ENCODE results near the gene MBIP. TPM values are rescaled to one million over a fixed set of nuclear protein-coding genes. Genes with fewer than 3 reads are reported as not detected.

The MBIP gene
- total and polyA plus RNA-seq, 11 donors: 4.8 to 17.1 (median 9.1) TPM

DNA sequence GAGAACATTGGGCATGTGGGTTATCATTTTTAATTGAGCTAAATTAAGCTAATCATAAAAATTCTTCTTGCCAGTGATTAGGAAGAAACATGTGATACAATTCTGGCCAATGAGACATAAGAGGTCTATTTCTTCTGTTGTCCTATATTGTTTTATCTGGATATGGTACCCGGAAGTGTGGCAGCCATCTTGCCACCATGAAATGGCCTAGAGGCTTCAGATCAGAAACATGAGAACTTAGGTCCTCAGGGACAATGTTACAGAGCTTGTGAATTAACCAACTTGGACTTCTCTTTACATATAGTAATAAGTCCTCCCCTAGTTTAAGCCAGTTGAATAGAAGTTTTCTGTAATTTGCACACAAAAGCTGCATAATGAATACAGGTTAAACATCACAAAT is 30.5 kb downstream of the MBIP start:
- no peak for DNase-seq
- no peak for ATAC-seq
- Histone ChIP-seq H3K4me1 (no peaks in the 10 kb centered on the region), H3K9me3 (no peaks in the 10 kb centered on the region), H3K4me3 (no peak overlapping the region), H3K36me3 (no peaks in the 10 kb centered on the region), H3K27me3 (no peaks in the 10 kb centered on the region), H3K27ac (no peak overlapping the region)
- intact Hi-C loops (cut with DNase I): no loop called here
- 85 to 100% (median 92%) methylated on average over 1 of the region's 1 CpG for WGBS, 4 donors
- TF ChIP-seq, protein P1, sequence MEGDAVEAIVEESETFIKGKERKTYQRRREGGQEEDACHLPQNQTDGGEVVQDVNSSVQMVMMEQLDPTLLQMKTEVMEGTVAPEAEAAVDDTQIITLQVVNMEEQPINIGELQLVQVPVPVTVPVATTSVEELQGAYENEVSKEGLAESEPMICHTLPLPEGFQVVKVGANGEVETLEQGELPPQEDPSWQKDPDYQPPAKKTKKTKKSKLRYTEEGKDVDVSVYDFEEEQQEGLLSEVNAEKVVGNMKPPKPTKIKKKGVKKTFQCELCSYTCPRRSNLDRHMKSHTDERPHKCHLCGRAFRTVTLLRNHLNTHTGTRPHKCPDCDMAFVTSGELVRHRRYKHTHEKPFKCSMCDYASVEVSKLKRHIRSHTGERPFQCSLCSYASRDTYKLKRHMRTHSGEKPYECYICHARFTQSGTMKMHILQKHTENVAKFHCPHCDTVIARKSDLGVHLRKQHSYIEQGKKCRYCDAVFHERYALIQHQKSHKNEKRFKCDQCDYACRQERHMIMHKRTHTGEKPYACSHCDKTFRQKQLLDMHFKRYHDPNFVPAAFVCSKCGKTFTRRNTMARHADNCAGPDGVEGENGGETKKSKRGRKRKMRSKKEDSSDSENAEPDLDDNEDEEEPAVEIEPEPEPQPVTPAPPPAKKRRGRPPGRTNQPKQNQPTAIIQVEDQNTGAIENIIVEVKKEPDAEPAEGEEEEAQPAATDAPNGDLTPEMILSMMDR (IDR thresholded peaks at IDR 0.05): no peak
- TF ChIP-seq POLR2A (IDR thresholded peaks at IDR 0.05): no peak

DNA sequence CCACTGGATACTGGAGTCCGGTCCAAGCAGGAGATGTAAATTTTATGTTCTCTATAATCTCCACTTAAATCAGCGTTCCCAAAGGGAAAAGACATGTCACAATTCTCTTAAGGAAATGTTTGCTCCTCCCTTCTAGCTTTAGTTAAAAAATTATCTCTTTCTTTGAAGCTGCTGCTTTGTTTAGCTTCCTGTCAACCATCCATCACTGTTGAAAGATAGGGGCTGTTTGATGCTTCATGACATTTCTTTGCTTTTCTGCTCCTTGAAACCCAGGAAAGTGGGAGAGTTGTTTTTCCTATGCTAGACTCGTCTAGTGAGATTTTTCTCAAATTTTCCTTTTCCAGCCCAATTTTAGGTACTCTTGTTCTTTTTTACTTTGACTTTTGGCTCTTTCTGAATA is 31.9 kb downstream of the MBIP start:
- no peaks in the 10 kb centered on the region for H3K4me1 ChIP-seq
- no peak for DNase-seq
- TF ChIP-seq POLR2A (IDR thresholded peaks at IDR 0.05): no peak
- TF ChIP-seq, protein P1 (IDR thresholded peaks at IDR 0.05): no peak

DNA sequence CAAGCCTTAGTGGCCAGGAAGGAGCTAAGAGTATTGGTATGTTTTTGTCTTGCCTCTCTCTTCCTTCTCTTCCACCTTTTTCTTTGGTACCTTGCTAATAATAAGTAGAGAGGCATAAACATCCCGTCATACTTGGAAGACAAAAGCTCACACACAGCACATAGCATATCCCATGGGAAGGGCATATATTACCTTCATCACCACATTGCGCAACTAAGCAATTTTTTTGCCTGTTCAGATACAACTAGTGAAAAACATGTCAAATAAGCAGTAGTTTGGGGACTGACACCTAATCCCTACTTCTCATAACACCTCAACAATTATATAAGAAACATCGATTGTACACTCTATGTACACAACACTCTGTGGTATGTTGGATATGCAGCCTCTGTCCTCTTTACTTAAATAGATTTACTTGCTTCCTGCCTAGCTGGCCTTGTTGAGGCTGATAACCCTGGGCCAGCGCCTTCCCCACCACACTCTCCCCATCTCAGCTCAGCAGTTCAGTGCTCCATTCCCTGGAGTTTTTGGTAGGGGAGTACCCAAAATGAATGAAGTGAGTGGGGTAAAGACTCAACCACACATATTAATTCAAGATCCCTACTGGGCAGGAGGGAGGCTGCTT is 35.4 kb downstream of the MBIP start:
- 73 to 82% (median 77%) methylated on average over 4 of the region's 4 CpGs for WGBS, 4 donors
- no peak overlapping the region for H3K27ac ChIP-seq
- ATAC-seq (no peak), DNase-seq (no peak)
- no peaks in the 10 kb centered on the region for H3K9me3 ChIP-seq
- TF ChIP-seq, protein P1 (IDR thresholded peaks at IDR 0.05): no peak
- TF ChIP-seq POLR2A (IDR thresholded peaks at IDR 0.05): no peak
- intact Hi-C loops (cut with DNase I): no loop called here
- H3K27me3 ChIP-seq: peaks cover 0 to 24% (median 0%) of the 10 kb centered on the region in 9 donors
- H3K4me1 ChIP-seq: no peaks in the 10 kb centered on the region
- no peak overlapping the region for H3K4me3 ChIP-seq
- H3K36me3 ChIP-seq: no peaks in the 10 kb centered on the region

More for the DNA sequence above, 31.9 kb downstream of the MBIP start:
- no peaks in the 10 kb centered on the region for H3K9me3 ChIP-seq
- no peaks in the 10 kb centered on the region for H3K27me3 ChIP-seq
- WGBS, 4 donors: 27 to 48% (median 33%) methylated on average over 3 of the region's 3 CpGs
- no peaks in the 10 kb centered on the region for H3K36me3 ChIP-seq
- ATAC-seq: no peak
- no peak overlapping the region for H3K27ac ChIP-seq
- intact Hi-C loops (cut with DNase I): no loop called here
- no peak overlapping the region for H3K4me3 ChIP-seq

DNA sequence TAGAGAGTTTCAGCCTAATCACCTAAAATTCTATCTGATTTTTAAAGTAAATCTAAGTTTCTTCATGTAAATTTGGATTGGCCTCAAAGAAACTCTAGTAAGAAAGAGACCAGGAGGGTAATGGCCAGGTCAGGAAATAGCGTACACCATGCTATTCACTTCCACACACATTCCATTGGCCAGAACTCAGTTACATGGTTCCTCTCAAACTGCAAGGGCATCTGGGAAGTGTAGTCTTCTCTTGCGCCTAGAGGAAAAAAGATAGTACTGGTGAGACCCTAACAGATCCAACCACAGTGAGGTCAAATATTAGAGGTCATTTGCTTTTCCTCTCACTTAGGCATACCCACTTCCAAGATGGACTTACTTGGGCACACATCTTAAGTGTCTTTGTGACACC is 39.1 kb downstream of the MBIP start:
- DNase-seq: no peak
- no peak overlapping the region for H3K4me3 ChIP-seq
- no peak overlapping the region for H3K27ac ChIP-seq
- WGBS, 4 donors: 55 to 64% (median 60%) methylated on average over 2 of the region's 2 CpGs
- peaks cover 0 to 52% (median 2%) of the 10 kb centered on the region in 9 donors for H3K27me3 ChIP-seq
- intact Hi-C loops (cut with DNase I): no loop called here
- ATAC-seq: no peak
- no peaks in the 10 kb centered on the region for H3K9me3 ChIP-seq
- no peak for TF ChIP-seq POLR2A (IDR thresholded peaks at IDR 0.05)
- TF ChIP-seq, protein P1 (IDR thresholded peaks at IDR 0.05): no peak
- no peaks in the 10 kb centered on the region for H3K4me1 ChIP-seq
- no peaks in the 10 kb centered on the region for H3K36me3 ChIP-seq

All from heart left ventricle (tissue), 16 donors.